ENCODE data around the gene NTM.
"Not testable (repeated sequence)": the region's sequence is repeated elsewhere in the genome, so short reads cannot be mapped to it uniquely, and the experiment has no call there.

The NTM gene

GRCh38 chr11:132357811-132358572 lies 987.6 kb downstream of the NTM start:
- no peak for DNase-seq

DNA sequence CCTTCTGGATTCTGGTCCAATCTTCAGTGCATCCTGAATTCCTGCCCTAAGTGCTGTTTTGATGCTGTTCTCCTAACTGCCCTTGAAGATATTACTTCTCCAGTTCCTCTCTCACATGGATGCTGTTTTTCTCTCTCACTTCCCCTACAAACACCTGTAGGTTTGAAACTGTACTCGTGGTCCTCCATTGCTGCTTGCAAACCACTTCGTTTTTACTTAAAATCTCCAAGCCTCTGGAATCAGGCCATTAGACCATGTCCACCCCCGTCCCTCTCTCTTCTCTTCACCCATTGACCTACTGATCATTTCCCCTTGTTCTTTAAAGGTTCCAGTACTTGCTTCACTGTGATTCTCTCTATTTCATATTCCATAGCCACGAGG lies 988.1 kb downstream of the NTM start:
- DNase-seq: no peak

- DNase-seq: no peak
These were observed 990.7 kb downstream of the NTM start for GRCh38 chr11:132361011-132361550.

DNA sequence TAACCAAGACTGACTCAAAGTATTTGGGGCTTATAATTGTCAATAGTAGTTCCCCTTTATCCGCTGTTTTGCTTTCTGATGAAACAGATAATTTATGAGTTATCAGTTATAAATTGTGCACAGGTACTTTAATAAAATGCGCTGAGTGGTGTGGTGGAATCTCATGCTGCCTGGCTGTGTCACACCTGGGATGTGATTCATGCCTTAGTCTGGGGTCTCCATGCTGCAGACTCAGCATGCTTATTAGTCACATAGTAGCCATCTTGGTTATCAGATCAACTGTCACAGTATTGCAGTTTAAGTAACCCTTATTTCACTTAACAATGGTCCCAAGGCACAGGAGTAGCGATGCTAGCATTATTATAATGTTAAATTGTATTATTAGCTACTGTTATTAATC lies 995.2 kb downstream of the NTM start:
- no peak for DNase-seq

GRCh38 chr11:132367293-132367692 lies 996.9 kb downstream of the NTM start:
- no peak for DNase-seq

- DNase-seq: not testable (repeated sequence)
These were observed 999.7 kb downstream of the NTM start for GRCh38 chr11:132370114-132370513.

- no peak for DNase-seq
These were observed 1003.2 kb downstream of the NTM start for GRCh38 chr11:132373405-132374143.

- no peak for DNase-seq
These were observed 1009.1 kb downstream of the NTM start for GRCh38 chr11:132379540-132379939.
